MM.1S (cell line): ENCODE results near the gene GRIK1.

Source experiments
- DNase-seq: peaks from one replicate; pipeline ENCODE4 v3.0.0-alpha.2; 2015
- H2AFZ ChIP-seq: fragments of 300-600 bp; sonication (generic); 2 replicates; pipeline ENCODE4 v1.6.0; 2016; ENCODE audit warnings: antibody characterized with exemption, low read length
- H3F3A ChIP-seq: fragments of 300-600 bp; sonication (generic); 2 replicates; pipeline ENCODE4 v1.6.1; 2016; ENCODE audit warnings: mild to moderate bottlenecking, antibody characterized with exemption, low read length, moderate library complexity, mixed read lengths; ENCODE audit not compliant: insufficient read depth
- H3K27ac ChIP-seq: fragments of 300-600 bp; sonication (generic); 2 replicates; pipeline ENCODE4 v1.5.1; 2016; ENCODE audit warnings: mild to moderate bottlenecking, low read length
- H3K27me3 ChIP-seq: fragments of 300-600 bp; sonication (generic); replicated peaks from 2 replicates; pipeline ENCODE4 v1.6.0; 2016; ENCODE audit warnings: low read length; ENCODE audit not compliant: insufficient read depth
- H3K36me3 ChIP-seq: fragments of 300-600 bp; sonication (generic); replicated peaks from 2 replicates; pipeline ENCODE4 v1.6.1; 2016; ENCODE audit warnings: mild to moderate bottlenecking, low read length, mixed read lengths; ENCODE audit not compliant: insufficient read depth
- H3K4me1 ChIP-seq: fragments of 300-600 bp; sonication (generic); 2 replicates; pipeline ENCODE4 v1.6.1; 2016; ENCODE audit warnings: low read length, mixed read lengths
- H3K4me2 ChIP-seq: fragments of 300-600 bp; sonication (generic); 2 replicates; pipeline ENCODE4 v1.6.0; 2016; ENCODE audit warnings: low read depth, low read length
- H3K4me3 ChIP-seq: fragments of 300-600 bp; sonication (generic); 2 replicates; pipeline ENCODE4 v1.5.1; 2016; ENCODE audit warnings: low read length, mixed read lengths
- H3K79me2 ChIP-seq: fragments of 300-600 bp; sonication (generic); 2 replicates; pipeline ENCODE4 v1.6.1; 2016; ENCODE audit warnings: mixed run types, low read length, mixed read lengths
- H3K9ac ChIP-seq: fragments of 300-600 bp; sonication (generic); 2 replicates; pipeline ENCODE4 v1.6.1; 2016; ENCODE audit warnings: low read length, mixed read lengths
- H3K9me2 ChIP-seq: fragments of 300-600 bp; sonication (generic); replicated peaks from 2 replicates; pipeline ENCODE4 v1.6.1; 2016; ENCODE audit warnings: mild to moderate bottlenecking, low read length, mixed read lengths; ENCODE audit not compliant: insufficient read depth
- H3K9me3 ChIP-seq: fragments of 300-600 bp; sonication (generic); replicated peaks from 2 replicates; pipeline ENCODE4 v1.6.1; 2016; ENCODE audit warnings: mild to moderate bottlenecking, low read length, mixed read lengths; ENCODE audit not compliant: insufficient read depth
- H4K20me1 ChIP-seq: fragments of 300-600 bp; sonication (generic); 2 replicates; pipeline ENCODE4 v1.6.1; 2016; ENCODE audit warnings: mild to moderate bottlenecking, low read length, moderate library complexity, mixed read lengths; ENCODE audit not compliant: insufficient read depth
- CTCF ChIP-seq: fragments of 300-600 bp; sonication (generic); IDR thresholded peaks from 2 replicates; pipeline ENCODE4 v1.5.1; 2016; ENCODE audit warnings: antibody characterized with exemption, low read length, mixed read lengths
- EZH2 ChIP-seq: fragments of 300-600 bp; sonication (generic); optimal IDR thresholded peaks from 2 replicates; pipeline ENCODE3; 2017; ENCODE audit warnings: low read depth, mild to moderate bottlenecking, antibody characterized with exemption, low read length, mixed read lengths
- EZH2phosphoT487 ChIP-seq: fragments of 300-600 bp; sonication (generic); IDR thresholded peaks from 2 replicates; pipeline ENCODE4 v1.6.1; 2018; ENCODE audit warnings: antibody characterized with exemption, low read length

Gene GRIK1

GRCh38 chr21:29520171-29520570, 419.6 kb downstream of the GRIK1 start:
- Histone ChIP-seq H3K36me3 (no peaks in the 10 kb centered on the region), H3K79me2 (no peaks in the 10 kb centered on the region), H3K4me2 (no peak overlapping the region), H2AFZ (no peak overlapping the region), H3K27me3 (no peaks in the 10 kb centered on the region), H3F3A (no peaks in the 10 kb centered on the region), H3K4me3 (no peak overlapping the region), H3K9me3 (no peaks in the 10 kb centered on the region), H4K20me1 (no peaks in the 10 kb centered on the region), H3K9me2 (no peaks in the 10 kb centered on the region), H3K4me1 (no peaks in the 10 kb centered on the region), H3K9ac (no peak overlapping the region), H3K27ac (no peak overlapping the region)
- DNase-seq, result no peak
- no peak for TF ChIP-seq EZH2phosphoT487
- TF ChIP-seq CTCF, result no peak
- TF ChIP-seq EZH2, result no peak

- no peak for DNase-seq
- Histone ChIP-seq H3K4me3 (no peak overlapping the region), H3F3A (no peaks in the 10 kb centered on the region), H3K9me3 (no peaks in the 10 kb centered on the region), H3K4me2 (no peak overlapping the region), H3K36me3 (no peaks in the 10 kb centered on the region), H3K4me1 (no peaks in the 10 kb centered on the region), H3K27me3 (no peaks in the 10 kb centered on the region), H3K79me2 (no peaks in the 10 kb centered on the region), H2AFZ (no peak overlapping the region), H3K9ac (no peak overlapping the region), H3K27ac (no peak overlapping the region), H4K20me1 (no peaks in the 10 kb centered on the region), H3K9me2 (no peaks in the 10 kb centered on the region)
- TF ChIP-seq CTCF (no peak), EZH2phosphoT487 (no peak), EZH2 (no peak)
Observed at GRCh38 chr21:29514652-29515247, 425.0 kb downstream of the GRIK1 start.

- Histone ChIP-seq H3K4me1 (no peaks in the 10 kb centered on the region), H3K79me2 (no peaks in the 10 kb centered on the region), H3K9ac (no peak overlapping the region), H3K27me3 (no peaks in the 10 kb centered on the region), H3F3A (no peaks in the 10 kb centered on the region), H3K4me3 (no peak overlapping the region), H3K9me3 (no peaks in the 10 kb centered on the region), H2AFZ (no peak overlapping the region), H4K20me1 (no peaks in the 10 kb centered on the region), H3K36me3 (no peaks in the 10 kb centered on the region), H3K4me2 (no peak overlapping the region), H3K9me2 (no peaks in the 10 kb centered on the region), H3K27ac (no peak overlapping the region)
- DNase-seq, result no peak
- no peak for TF ChIP-seq CTCF
- no peak for TF ChIP-seq EZH2phosphoT487
- no peak for TF ChIP-seq EZH2
Observed at GRCh38 chr21:29513535-29513934, 426.3 kb downstream of the GRIK1 start.
